Hepatocyte (in vitro differentiated cells): Measurements from ENCODE around the gene LILRB2. TPM values are rescaled to one million over a fixed set of nuclear protein-coding genes. Genes with fewer than 3 reads are reported as not detected.
"Not testable (repeated sequence)": the region's sequence is repeated elsewhere in the genome, so short reads cannot be mapped to it uniquely, and the experiment has no call there.

Source experiments
- DNase-seq: peaks from one replicate; pipeline ENCODE4 v3.0.0-alpha.2; 2016; ENCODE audit warnings: low spot score
- H2AFZ ChIP-seq: fragments of 200-600 bp; sonication (generic); 2 replicates; pipeline ENCODE4 v1.6.0; 2016; ENCODE audit warnings: antibody characterized with exemption, mild to moderate bottlenecking
- H3K27ac ChIP-seq: fragments of 200-600 bp; sonication (generic); 2 replicates; pipeline ENCODE4 v1.5.1; 2016; ENCODE audit warnings: mild to moderate bottlenecking
- H3K27me3 ChIP-seq: fragments of 200-600 bp; sonication (generic); 2 replicates; pipeline ENCODE4 v1.6.1; 2016
- H3K36me3 ChIP-seq: fragments of 200-600 bp; sonication (generic); replicated peaks from 2 replicates; pipeline ENCODE4 v1.5.1; 2016; ENCODE audit warnings: low read depth; ENCODE audit not compliant: insufficient read depth
- H3K4me1 ChIP-seq: fragments of 200-600 bp; sonication (generic); 2 replicates; pipeline ENCODE4 v1.5.1; 2016; ENCODE audit warnings: mild to moderate bottlenecking, moderate library complexity; ENCODE audit not compliant: insufficient read depth
- H3K4me2 ChIP-seq: fragments of 200-600 bp; sonication (generic); 2 replicates; pipeline ENCODE4 v1.6.0; 2016
- H3K4me3 ChIP-seq: fragments of 200-600 bp; sonication (generic); 2 replicates; pipeline ENCODE4 v1.5.1; 2016; ENCODE audit warnings: mild to moderate bottlenecking
- H3K79me2 ChIP-seq: fragments of 200-600 bp; sonication (generic); 2 replicates; pipeline ENCODE4 v1.6.0; 2017; ENCODE audit warnings: mild to moderate bottlenecking
- H3K9me2 ChIP-seq: fragments of 200-600 bp; sonication (generic); replicated peaks from 2 replicates; pipeline ENCODE4 v1.6.0; 2017; ENCODE audit warnings: mild to moderate bottlenecking; ENCODE audit not compliant: insufficient read depth
- H3K9me3 ChIP-seq: fragments of 200-600 bp; sonication (generic); 2 replicates; pipeline ENCODE4 v1.5.1; 2016; ENCODE audit warnings: low read depth, mild to moderate bottlenecking
- H4K20me1 ChIP-seq: fragments of 200-600 bp; sonication (generic); 2 replicates; pipeline ENCODE4 v1.6.0; 2016; ENCODE audit warnings: mild to moderate bottlenecking; ENCODE audit not compliant: insufficient read depth, poor library complexity, severe bottlenecking
- CTCF ChIP-seq: fragments of 200-600 bp; sonication (generic); IDR thresholded peaks from 2 replicates; pipeline ENCODE4 v1.5.1; 2016; ENCODE audit warnings: antibody characterized with exemption, mild to moderate bottlenecking; ENCODE audit not compliant: poor library complexity
- EZH2 ChIP-seq: fragments of 200-600 bp; sonication (generic); IDR thresholded peaks from 2 replicates; pipeline ENCODE4 v1.6.1; 2016; ENCODE audit warnings: antibody characterized with exemption, mild to moderate bottlenecking, borderline replicate concordance
- EZH2phosphoT487 ChIP-seq: fragments of 200-600 bp; sonication (generic); IDR thresholded peaks from one replicate; pipeline ENCODE4 v1.6.1; 2018; ENCODE audit warnings: antibody characterized with exemption, mild to moderate bottlenecking, low read depth, moderate library complexity; ENCODE audit not compliant: unreplicated experiment, severe bottlenecking
- WGBS: methylation state at CpG from one replicate; pipeline ENCODE4 v1.1.6; 2016; ENCODE audit warnings: low lambda C conversion rate; ENCODE audit errors: missing lambda C conversion rate; 5-methylcytosine and 5-hydroxymethylcytosine counted together
- polyA plus RNA-seq: library from polyadenylated mRNA; unstranded; fragments of >200 nt; fragmentation: Nextera tagmentation; extraction: Ambion mirVana; gene quantifications from 2 replicates; pipeline ENCODE4 v1.2.1, GENCODE V29; 2016
- total RNA-seq: library from RNA; depleted of rRNA; stranded (reverse); fragments of >200 nt; gene quantifications from 2 replicates; pipeline ENCODE4 v1.2.3, GENCODE V29; 2014

Gene LILRB2
- total and polyA plus RNA-seq, 2 experiments from 2014 or later, result not detected

- H3K27me3 ChIP-seq, result peaks cover 8% of the 10 kb centered on the region
- no peaks in the 10 kb centered on the region for H3K9me2 ChIP-seq
- WGBS, result 14% methylated on average over 4 of the region's 4 CpGs
- no peaks in the 10 kb centered on the region for H3K4me1 ChIP-seq
- no peak overlapping the region for H2AFZ ChIP-seq
- no peak overlapping the region for H3K27ac ChIP-seq
- no peak overlapping the region for H3K4me3 ChIP-seq
- TF ChIP-seq EZH2 (no peak), CTCF (peak; percentile 63)
- H3K4me2 ChIP-seq, result no peak overlapping the region
- H4K20me1 ChIP-seq, result no peaks in the 10 kb centered on the region
- no peaks in the 10 kb centered on the region for H3K36me3 ChIP-seq
- no peaks in the 10 kb centered on the region for H3K9me3 ChIP-seq
- peak; percentile 42 for DNase-seq
- H3K79me2 ChIP-seq, result no peaks in the 10 kb centered on the region
Measured at GRCh38 chr19:54325194-54325621, 44.3 kb upstream of the LILRB2 start.

GRCh38 chr19:54324071-54324470 lies 43.2 kb upstream of the LILRB2 start:
- H3K27me3 ChIP-seq, result peaks cover 8% of the 10 kb centered on the region
- H3K9me3 ChIP-seq, result no peaks in the 10 kb centered on the region
- H3K36me3 ChIP-seq, result no peaks in the 10 kb centered on the region
- whole genome bisulfite sequencing, result 20% methylated on average over 3 of the region's 3 CpGs
- TF ChIP-seq CTCF (no peak), EZH2phosphoT487 (no peak), EZH2 (no peak)
- no peaks in the 10 kb centered on the region for H3K9me2 ChIP-seq
- no peak for DNase-seq
- no peaks in the 10 kb centered on the region for H4K20me1 ChIP-seq
- no peak overlapping the region for H3K27ac ChIP-seq
- no peak overlapping the region for H3K4me3 ChIP-seq
- H3K4me2 ChIP-seq, result no peak overlapping the region
- no peak overlapping the region for H2AFZ ChIP-seq
- H3K4me1 ChIP-seq, result no peaks in the 10 kb centered on the region
- H3K79me2 ChIP-seq, result no peaks in the 10 kb centered on the region

GRCh38 chr19:54322934-54323333 lies 42.0 kb upstream of the LILRB2 start:
- not testable (repeated sequence) for H4K20me1 ChIP-seq, H3K27me3 ChIP-seq, H3K79me2 ChIP-seq, H3K4me3 ChIP-seq, H3K36me3 ChIP-seq, H2AFZ ChIP-seq, H3K27ac ChIP-seq, DNase-seq, H3K9me2 ChIP-seq, H3K9me3 ChIP-seq, H3K4me1 ChIP-seq, H3K4me2 ChIP-seq
- WGBS, result 20% methylated on average over 1 of the region's 13 CpGs

- not testable (repeated sequence) for H3K4me3 ChIP-seq, DNase-seq, H3K4me2 ChIP-seq, H4K20me1 ChIP-seq, H3K9me2 ChIP-seq, H3K9me3 ChIP-seq, H3K27ac ChIP-seq, H2AFZ ChIP-seq, H3K4me1 ChIP-seq, H3K27me3 ChIP-seq, H3K79me2 ChIP-seq, H3K36me3 ChIP-seq
- 89% methylated on average over 13 of the region's 13 CpGs for WGBS
Measured at GRCh38 chr19:54322295-54322694, 41.4 kb upstream of the LILRB2 start.
